HepG2 (cell line): ENCODE data around the gene CTSA. TPM values are rescaled to one million over a fixed set of nuclear protein-coding genes. Genes with fewer than 3 reads are reported as not detected.

Experiments
- ARID4A ChIP-seq: sonication (generic); formaldehyde crosslinking; IDR thresholded peaks from 2 replicates; pipeline ENCODE4 v1.5.0; 2020; ENCODE audit warnings: mild to moderate bottlenecking, missing genetic modification reagents, borderline replicate concordance
- DBP ChIP-seq: sonication (generic); formaldehyde crosslinking; IDR thresholded peaks from 2 replicates; pipeline ENCODE4 v1.4.0; 2020; ENCODE audit warnings: missing genetic modification reagents; ENCODE audit errors: not compliant biosample characterization
- ERF ChIP-seq: IDR thresholded peaks from 2 replicates; pipeline ENCODE4 v1.6.1; 2018; ENCODE audit warnings: missing biosample characterization, missing genetic modification reagents
- EZH2 ChIP-seq: conservative IDR thresholded peaks from 2 replicates; pipeline ENCODE4 v1.6.1; 2012; ENCODE audit warnings: mild to moderate bottlenecking, low read depth, low read length, moderate library complexity
- GABPA ChIP-seq, 2 experiments: IDR thresholded peaks; 2 replicates each; pipeline ENCODE4 v1.6.1; 2011 to 2016; ENCODE audit warnings: low read depth in 2 of 2, low read length in 1 of 2, missing biosample characterization in 1 of 2, missing genetic modification characterization in 1 of 2
- KLF9 ChIP-seq: IDR thresholded peaks from 2 replicates; pipeline ENCODE4 v1.6.1; 2016; ENCODE audit warnings: low read depth
- NPAS2 ChIP-seq: sonication (generic); formaldehyde crosslinking; IDR thresholded peaks from 2 replicates; pipeline ENCODE4 v1.8.0; 2022; ENCODE audit warnings: mild to moderate bottlenecking, missing genetic modification reagents, borderline replicate concordance
- NRL ChIP-seq: sonication (generic); formaldehyde crosslinking; IDR thresholded peaks from 2 replicates; pipeline ENCODE4 v1.5.0; 2020; ENCODE audit warnings: missing genetic modification reagents, mild to moderate bottlenecking, moderate library complexity, borderline replicate concordance
- PRDM10 ChIP-seq: sonication (generic); formaldehyde crosslinking; IDR thresholded peaks from 2 replicates; pipeline ENCODE4 v1.4.0; 2020; ENCODE audit warnings: low read depth, missing genetic modification reagents
- SIN3A ChIP-seq: IDR thresholded peaks from 2 replicates; pipeline ENCODE4 v1.6.1; 2011; ENCODE audit warnings: low read depth, mild to moderate bottlenecking, control low read depth, low read length, borderline replicate concordance
- SP5 ChIP-seq: IDR thresholded peaks from 2 replicates; pipeline ENCODE4 v1.6.1; 2016; ENCODE audit warnings: low read depth, borderline replicate concordance
- ZFP1 ChIP-seq: IDR thresholded peaks from 2 replicates; pipeline ENCODE4 v1.6.1; 2016
- ZGPAT ChIP-seq: IDR thresholded peaks from 2 replicates; pipeline ENCODE4 v1.6.1; 2016; ENCODE audit warnings: mild to moderate bottlenecking
- ZNF253 ChIP-seq: sonication (generic); formaldehyde crosslinking; IDR thresholded peaks from 2 replicates; pipeline ENCODE4 v1.8.0; 2022; ENCODE audit warnings: mild to moderate bottlenecking, missing genetic modification reagents, borderline replicate concordance
- ZNF44 ChIP-seq: sonication (generic); formaldehyde crosslinking; IDR thresholded peaks from 2 replicates; pipeline ENCODE4 v1.5.1; 2020; ENCODE audit warnings: mild to moderate bottlenecking, missing genetic modification reagents
- ZNF558 ChIP-seq: sonication (generic); formaldehyde crosslinking; IDR thresholded peaks from 2 replicates; pipeline ENCODE4 v1.9.0; 2022; ENCODE audit warnings: mild to moderate bottlenecking, missing genetic modification reagents, borderline replicate concordance
- ZNF790 ChIP-seq: sonication (generic); formaldehyde crosslinking; IDR thresholded peaks from 2 replicates; pipeline ENCODE4 v1.8.0; 2022; ENCODE audit warnings: missing genetic modification reagents, mild to moderate bottlenecking, borderline replicate concordance
- ZNF839 ChIP-seq: sonication (generic); formaldehyde crosslinking; IDR thresholded peaks from 2 replicates; pipeline ENCODE4 v1.4.0; 2020; ENCODE audit warnings: missing genetic modification reagents, mild to moderate bottlenecking, borderline replicate concordance
- ZSCAN29 ChIP-seq: sonication (generic); formaldehyde crosslinking; conservative IDR thresholded peaks from 2 replicates; pipeline ENCODE4 v1.4.0; 2020; ENCODE audit warnings: mild to moderate bottlenecking, missing genetic modification reagents
- polyA plus RNA-seq, 8 experiments: library from polyadenylated mRNA; depleted of rRNA in 3 of 8; stranded (reverse) in 7 of 8; unstranded in 1 of 8; fragments of >200 nt; fragmentation: Illumina TruSeq in 4 of 8; extraction: Trizol in 4 of 8; gene quantifications; 2 replicates each; pipeline versions ENCODE4 v1.2.1 to v1.2.3, GENCODE V29; 2011 to 2016; ENCODE audit warnings: low read depth in 4 of 8, missing spikeins in 1 of 8, mixed read lengths in 1 of 8; ENCODE audit not compliant: insufficient read depth in 1 of 8
- total RNA-seq, 5 experiments: library from RNA; depleted of rRNA; stranded (reverse); fragments of >200 nt; fragmentation: Illumina TruSeq; extraction: Trizol; gene quantifications; 2 replicates each; pipeline ENCODE4 v1.2.3, GENCODE V29; 2016; ENCODE audit warnings: low read depth in 1 of 5

Gene CTSA
- total and polyA plus RNA-seq, 2 of the 13 experiments (the other 11 are each of a cell fraction or from before 2014, with no cell fraction given) = 202 to 231 TPM

GRCh38 chr20:45918182-45918737, 27.1 kb downstream of the CTSA start (continued):
- 0 out of 2 replicates have a peak, but pooled peaks have one; percentile 14 for TF ChIP-seq PRDM10 (CRISPR knock-in tag)
- TF ChIP-seq SIN3A = 0 out of 2 replicates have a peak, but pooled peaks have one; percentile 7
- no peak for TF ChIP-seq ZSCAN29 (CRISPR knock-in tag)
- TF ChIP-seq ZGPAT (CRISPR knock-in tag) = peak; percentile 41; the same call in 1 of the 2 replicates
- TF ChIP-seq ZNF558 (CRISPR knock-in tag) = no peak
- no peak for TF ChIP-seq ZNF839 (CRISPR knock-in tag)
- no peak for TF ChIP-seq NPAS2
- TF ChIP-seq EZH2 = no peak
- TF ChIP-seq NRL = no peak
- peak; percentile 41; the same call in 1 of the 2 replicates for TF ChIP-seq ARID4A (CRISPR knock-in tag)
- no peak for TF ChIP-seq GABPA (IDR thresholded peaks at IDR 0.05; ENCODE audit: low read depth, low read length)
- TF ChIP-seq GABPA (CRISPR knock-in tag; IDR thresholded peaks at IDR 0.05; ENCODE audit: low read depth) = peak; percentile 35; the same call in 1 of the 2 replicates
- no peak for TF ChIP-seq ZNF44
- TF ChIP-seq SP5 (CRISPR knock-in tag) = no peak
- TF ChIP-seq DBP (CRISPR knock-in tag) = no peak
- TF ChIP-seq ZNF253 (CRISPR knock-in tag) = no peak
- no peak for TF ChIP-seq KLF9
- TF ChIP-seq ZFP1 = no peak
- peak; percentile 17; the same call in 1 of the 2 replicates for TF ChIP-seq ERF (CRISPR knock-in tag)
- 0 out of 2 replicates have a peak, but pooled peaks have one; percentile 9 for TF ChIP-seq ZNF790 (CRISPR knock-in tag)
